Naive thymus-derived CD4-positive, alpha-beta T cell (primary cell): ENCODE results near the gene TNFSF9. TPM values are rescaled to one million over a fixed set of nuclear protein-coding genes. Genes with fewer than 3 reads are reported as not detected.

Experiments
- ATAC-seq: fragments of 150-1000 bp; cut with Tn5 transposase; 2 replicates; pipeline ENCODE4 v1.10.0; 2021; ENCODE audit warnings: mild to moderate bottlenecking, moderate library complexity
- CTCF ChIA-PET: fragments of 350-600 bp; sonication (Branson Sonifier 250); formaldehyde crosslinking; loops from one replicate; lab custom pipeline; 2021; ENCODE audit warnings: antibody characterized with exemption; lab: Charles Lee
- POLR2A ChIA-PET: fragments of 350-600 bp; sonication (Branson Sonifier 250); formaldehyde crosslinking; loops from one replicate; lab custom pipeline; 2021; ENCODE audit warnings: antibody characterized with exemption, inconsistent platforms; lab: Charles Lee
- DNase-seq, 9 donors: peaks; one replicate each; pipeline versions ENCODE4 v3.0.0 to v3.0.0-alpha.2; 2020 to 2022; ENCODE audit warnings: mixed read lengths in 1 of 9
- H3K27ac ChIP-seq: one replicate; pipeline ENCODE4 v1.7.0; 2013; ENCODE audit warnings: mild to moderate bottlenecking, low read depth, low read length, moderate library complexity
- H3K27me3 ChIP-seq, 2 donors: one replicate each; pipeline ENCODE4 v1.7.0; 2013; ENCODE audit warnings: low read length in 2 of 2, mild to moderate bottlenecking in 2 of 2, moderate library complexity in 2 of 2; ENCODE audit not compliant: control insufficient read depth in 2 of 2, insufficient read depth in 2 of 2
- H3K36me3 ChIP-seq, 3 experiments: 1 replicate in 2 of 3; 2 replicates in 1 of 3; pipeline ENCODE4 v1.7.0; 2013; ENCODE audit warnings: low read length in 3 of 3, mild to moderate bottlenecking in 3 of 3, moderate library complexity in 1 of 3; ENCODE audit not compliant: insufficient read depth in 3 of 3, control insufficient read depth in 2 of 3
- H3K4me1 ChIP-seq, 2 donors: one replicate each; pipeline ENCODE4 v1.7.0; 2013; ENCODE audit warnings: low read length in 2 of 2, mild to moderate bottlenecking in 2 of 2, moderate library complexity in 1 of 2; ENCODE audit not compliant: control insufficient read depth in 2 of 2, insufficient read depth in 2 of 2
- H3K4me3 ChIP-seq: 2 replicates; pipeline ENCODE4 v1.7.0; 2013; ENCODE audit warnings: mild to moderate bottlenecking, low read length
- H3K9me3 ChIP-seq, 3 experiments: 1 replicate in 2 of 3; 2 replicates in 1 of 3; pipeline ENCODE4 v1.7.0; 2013; ENCODE audit warnings: low read length in 3 of 3; ENCODE audit not compliant: control insufficient read depth in 2 of 3
- H3K27ac Mint-ChIP-seq, 9 donors: one replicate each; pipeline ENCODE4 v1.8.0; 2020 to 2022; ENCODE audit warnings: mixed read lengths in 9 of 9, mild to moderate bottlenecking in 8 of 9, moderate library complexity in 5 of 9, inconsistent platforms in 2 of 9
- H3K27me3 Mint-ChIP-seq, 5 donors: one replicate each; pipeline ENCODE4 v1.8.0; 2021 to 2022; ENCODE audit warnings: mixed read lengths in 5 of 5, mild to moderate bottlenecking in 1 of 5
- H3K36me3 Mint-ChIP-seq, 5 donors: one replicate each; pipeline ENCODE4 v1.8.0; 2020 to 2022; ENCODE audit warnings: mixed read lengths in 5 of 5, mild to moderate bottlenecking in 3 of 5, inconsistent platforms in 1 of 5
- H3K4me1 Mint-ChIP-seq, 7 donors: one replicate each; pipeline ENCODE4 v1.8.0; 2020 to 2022; ENCODE audit warnings: mixed read lengths in 7 of 7, mild to moderate bottlenecking in 3 of 7, inconsistent platforms in 1 of 7
- H3K4me3 Mint-ChIP-seq, 10 donors: one replicate each; pipeline ENCODE4 v1.8.0; 2020 to 2022; ENCODE audit warnings: mild to moderate bottlenecking in 10 of 10, mixed read lengths in 10 of 10, moderate library complexity in 6 of 10, inconsistent platforms in 2 of 10
- H3K9me3 Mint-ChIP-seq, 11 donors: one replicate each; pipeline ENCODE4 v1.8.0; 2020 to 2022; ENCODE audit warnings: mixed read lengths in 11 of 11, mild to moderate bottlenecking in 4 of 11, inconsistent platforms in 1 of 11, moderate library complexity in 1 of 11
- intact Hi-C, 2 donors: fragments of 100-400 bp; cut with micrococcal nuclease; formaldehyde crosslinking; loops; one replicate each; pipeline ENCODE4 v1.15.1; 2023
- polyA plus RNA-seq, 2 donors: library from polyadenylated mRNA; unstranded; fragments of 300-500 nt; fragmentation: Illumina TruSeq; gene quantifications; one replicate each; pipeline ENCODE4 v1.2.3, GENCODE V29; 2021
- total RNA-seq, 6 experiments: library from RNA in 5 of 6; stranded (reverse) in 5 of 6; gene quantifications; 1 replicate in 5 of 6; 2 replicates in 1 of 6; pipeline ENCODE4 v1.2.3 and lab custom pipeline; 2021 to 2026

The TNFSF9 gene
- total and polyA plus RNA-seq, 7 experiments from 2014 or later = 0.38 to 3.9 (median 3.0) TPM; not detected in 3

- Mint-ChIP-seq H3K27ac (no peak overlapping the region), H3K9me3 (peaks cover 2 to 11% (median 4%) of the 10 kb centered on the region in 11 donors), H3K27me3 (peaks cover 5 to 26% (median 19%) of the 10 kb centered on the region in 5 donors), H3K36me3 (peaks cover 0 to 1% (median 0%) of the 10 kb centered on the region in 5 donors), H3K4me3 (no peak overlapping the region), H3K4me1 (peaks cover 0 to 3% (median 0%) of the 10 kb centered on the region in 7 donors)
- Histone ChIP-seq H3K4me1 (peaks cover 0 to 3% of the 10 kb centered on the region in 2 donors), H3K4me3 (no peak overlapping the region), H3K9me3 (no peaks in the 10 kb centered on the region), H3K36me3 (no peaks in the 10 kb centered on the region), H3K27ac (no peak overlapping the region), H3K27me3 (no peaks in the 10 kb centered on the region)
- ATAC-seq = peak; percentile 63
- ChIA-PET POLR2A (no interaction called here), CTCF (interaction anchor here (0.7 kb wide), 1 partner anchor 822 kb away, joined by 3 read pairs; no protein-coding TSS in a partner anchor)
- no peak for DNase-seq
- intact Hi-C loops = no loop called here
Measured at GRCh38 chr19:6572217-6572616, 41.4 kb downstream of the TNFSF9 start.

- ATAC-seq = no peak
- ChIA-PET POLR2A (no interaction called here), CTCF (no interaction called here)
- Histone ChIP-seq H3K4me3 (no peak overlapping the region), H3K9me3 (no peaks in the 10 kb centered on the region), H3K4me1 (peaks cover 0 to 3% of the 10 kb centered on the region in 2 donors), H3K27me3 (no peaks in the 10 kb centered on the region), H3K36me3 (no peaks in the 10 kb centered on the region), H3K27ac (no peak overlapping the region)
- Mint-ChIP-seq H3K36me3 (peaks cover 0 to 1% (median 0%) of the 10 kb centered on the region in 5 donors), H3K27ac (no peak overlapping the region), H3K9me3 (peaks cover 2 to 11% (median 4%) of the 10 kb centered on the region in 11 donors), H3K4me3 (no peak overlapping the region), H3K4me1 (peaks cover 0 to 3% (median 0%) of the 10 kb centered on the region in 7 donors), H3K27me3 (peaks cover 5 to 23% (median 17%) of the 10 kb centered on the region in 5 donors)
- intact Hi-C loops = no loop called here
- DNase-seq = no peak
Measured at GRCh38 chr19:6573350-6573749, 42.5 kb downstream of the TNFSF9 start.

- H3K4me1 ChIP-seq = peaks cover 0 to 3% of the 10 kb centered on the region in 2 donors
- H3K36me3 ChIP-seq = no peaks in the 10 kb centered on the region
- H3K27ac Mint-ChIP-seq = no peak overlapping the region
- intact Hi-C loops = no loop called here
- peaks cover 0 to 11% (median 0%) of the 10 kb centered on the region in 7 donors for H3K4me1 Mint-ChIP-seq
- H3K27me3 ChIP-seq = no peaks in the 10 kb centered on the region
- no peak overlapping the region for H3K27ac ChIP-seq
- no peaks in the 10 kb centered on the region for H3K9me3 ChIP-seq
- POLR2A ChIA-PET = no interaction called here
- no peak overlapping the region for H3K4me3 Mint-ChIP-seq
- peaks cover 0 to 7% (median 2%) of the 10 kb centered on the region in 5 donors for H3K27me3 Mint-ChIP-seq
- DNase-seq = no peak
- no peak overlapping the region for H3K4me3 ChIP-seq
- no peak for ATAC-seq
- peaks cover 0 to 2% (median 0%) of the 10 kb centered on the region in 5 donors for H3K36me3 Mint-ChIP-seq
- CTCF ChIA-PET = no interaction called here
- peaks cover 0 to 1% (median 0%) of the 10 kb centered on the region in 11 donors for H3K9me3 Mint-ChIP-seq
Measured at GRCh38 chr19:6576869-6577475, 46.1 kb downstream of the TNFSF9 start.

- Mint-ChIP-seq H3K27ac (no peak overlapping the region), H3K4me3 (no peak overlapping the region), H3K9me3 (no peaks in the 10 kb centered on the region), H3K27me3 (peaks cover 0 to 7% (median 0%) of the 10 kb centered on the region in 5 donors), H3K4me1 (peaks cover 0 to 11% (median 0%) of the 10 kb centered on the region in 7 donors), H3K36me3 (peaks cover 0 to 2% (median 0%) of the 10 kb centered on the region in 5 donors)
- DNase-seq (no peak), ATAC-seq (peak; percentile 84)
- H3K4me3 ChIP-seq = no peak overlapping the region
- no peaks in the 10 kb centered on the region for H3K36me3 ChIP-seq
- CTCF ChIA-PET = no interaction called here
- no peak overlapping the region for H3K27ac ChIP-seq
- POLR2A ChIA-PET = no interaction called here
- H3K9me3 ChIP-seq = no peaks in the 10 kb centered on the region
- H3K4me1 ChIP-seq = peaks cover 0 to 3% of the 10 kb centered on the region in 2 donors
- intact Hi-C loops = no loop called here
- H3K27me3 ChIP-seq = no peaks in the 10 kb centered on the region
Measured at GRCh38 chr19:6577476-6578125, 46.8 kb downstream of the TNFSF9 start.

GRCh38 chr19:6579450-6580178, 48.8 kb downstream of the TNFSF9 start:
- Mint-ChIP-seq H3K9me3 (no peaks in the 10 kb centered on the region), H3K27me3 (peaks cover 0 to 7% (median 0%) of the 10 kb centered on the region in 5 donors), H3K4me1 (peaks cover 0 to 11% (median 0%) of the 10 kb centered on the region in 7 donors), H3K36me3 (peaks cover 0 to 2% (median 0%) of the 10 kb centered on the region in 5 donors), H3K4me3 (no peak overlapping the region), H3K27ac (no peak overlapping the region)
- no peak overlapping the region for H3K4me3 ChIP-seq
- H3K9me3 ChIP-seq = no peaks in the 10 kb centered on the region
- intact Hi-C loops = no loop called here
- CTCF ChIA-PET = no interaction called here
- POLR2A ChIA-PET = no interaction called here
- H3K27ac ChIP-seq = no peak overlapping the region
- peaks cover 0 to 3% of the 10 kb centered on the region in 2 donors for H3K4me1 ChIP-seq
- H3K27me3 ChIP-seq = no peaks in the 10 kb centered on the region
- H3K36me3 ChIP-seq = no peaks in the 10 kb centered on the region
- DNase-seq = no peak
- no peak for ATAC-seq

- Histone ChIP-seq H3K27ac (no peak overlapping the region), H3K4me3 (no peak overlapping the region), H3K27me3 (no peaks in the 10 kb centered on the region), H3K4me1 (peaks cover 0 to 3% of the 10 kb centered on the region in 2 donors), H3K9me3 (no peaks in the 10 kb centered on the region), H3K36me3 (no peaks in the 10 kb centered on the region)
- CTCF ChIA-PET = no interaction called here
- no peak for ATAC-seq
- no peak overlapping the region for H3K27ac Mint-ChIP-seq
- POLR2A ChIA-PET = no interaction called here
- H3K4me3 Mint-ChIP-seq = no peak overlapping the region
- DNase-seq = no peak
- H3K27me3 Mint-ChIP-seq = peaks cover 0 to 7% (median 0%) of the 10 kb centered on the region in 5 donors
- intact Hi-C loops = no loop called here
- peaks cover 0 to 11% (median 0%) of the 10 kb centered on the region in 7 donors for H3K4me1 Mint-ChIP-seq
- no peaks in the 10 kb centered on the region for H3K9me3 Mint-ChIP-seq
- H3K36me3 Mint-ChIP-seq = peaks cover 0 to 2% (median 0%) of the 10 kb centered on the region in 5 donors
Measured at GRCh38 chr19:6580313-6580712, 49.5 kb downstream of the TNFSF9 start.
